DOHH2 (cell line): Measurements from ENCODE around the gene ARHGEF16.

Experiments used
- EZH2phosphoT487 ChIP-seq: fragments of 200-600 bp; sonication (generic); IDR thresholded peaks from 2 replicates; pipeline ENCODE4 v1.6.1; 2017; ENCODE audit warnings: borderline replicate concordance, mild to moderate bottlenecking, antibody characterized with exemption, low read length, moderate library complexity, mixed read lengths
- TF ChIP-seq, protein P1 (sequence below): fragments of 200-600 bp; sonication (generic); IDR thresholded peaks from one replicate; pipeline ENCODE4 v1.5.1; 2014; ENCODE audit warnings: antibody characterized with exemption, mild to moderate bottlenecking, low read depth, low read length; ENCODE audit not compliant: poor library complexity, severe bottlenecking

GRCh38 chr1:3405491-3405890 is 49.0 kb upstream of the ARHGEF16 start:
- TF ChIP-seq, protein P1, sequence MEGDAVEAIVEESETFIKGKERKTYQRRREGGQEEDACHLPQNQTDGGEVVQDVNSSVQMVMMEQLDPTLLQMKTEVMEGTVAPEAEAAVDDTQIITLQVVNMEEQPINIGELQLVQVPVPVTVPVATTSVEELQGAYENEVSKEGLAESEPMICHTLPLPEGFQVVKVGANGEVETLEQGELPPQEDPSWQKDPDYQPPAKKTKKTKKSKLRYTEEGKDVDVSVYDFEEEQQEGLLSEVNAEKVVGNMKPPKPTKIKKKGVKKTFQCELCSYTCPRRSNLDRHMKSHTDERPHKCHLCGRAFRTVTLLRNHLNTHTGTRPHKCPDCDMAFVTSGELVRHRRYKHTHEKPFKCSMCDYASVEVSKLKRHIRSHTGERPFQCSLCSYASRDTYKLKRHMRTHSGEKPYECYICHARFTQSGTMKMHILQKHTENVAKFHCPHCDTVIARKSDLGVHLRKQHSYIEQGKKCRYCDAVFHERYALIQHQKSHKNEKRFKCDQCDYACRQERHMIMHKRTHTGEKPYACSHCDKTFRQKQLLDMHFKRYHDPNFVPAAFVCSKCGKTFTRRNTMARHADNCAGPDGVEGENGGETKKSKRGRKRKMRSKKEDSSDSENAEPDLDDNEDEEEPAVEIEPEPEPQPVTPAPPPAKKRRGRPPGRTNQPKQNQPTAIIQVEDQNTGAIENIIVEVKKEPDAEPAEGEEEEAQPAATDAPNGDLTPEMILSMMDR = no peak
- TF ChIP-seq EZH2phosphoT487 = no peak
